HepG2 (cell line): Measurements from ENCODE around the gene PDE3A. TPM values are rescaled to one million over a fixed set of nuclear protein-coding genes. Genes with fewer than 3 reads are reported as not detected.
A peak's percentile ranks its signal among the peaks of the same experiment; 100 is the strongest.

ENCODE experiments used
- ATAC-seq: fragments of 200-7000 bp; cut with Tn5 transposase; 3 replicates; pipeline ENCODE4 v1.9.1; 2020; ENCODE audit warnings: mild to moderate bottlenecking, moderate library complexity
- BruUV-seq: library from RNA; stranded (reverse); fragments of 400-500 nt; replicated peaks from 2 replicates; lab custom pipeline; 2021; lab: Mats Ljungman, UMichigan
- CTCF ChIA-PET: fragments of 300-600 bp; formaldehyde crosslinking; extraction: SDS; loops from one replicate; lab custom pipeline; 2021; ENCODE audit warnings: low total read pairs, inconsistent platforms, low intra/inter-chr PET ratio; lab: Yijun Ruan, JAX
- POLR2A ChIA-PET: fragments of 350-600 bp; sonication (Branson Sonifier 250); formaldehyde crosslinking; loops from one replicate; lab custom pipeline; 2020; ENCODE audit warnings: antibody characterized with exemption, inconsistent platforms; lab: Yijun Ruan, JAX
- DNase-seq: peaks from one replicate; pipeline ENCODE4 v3.0.0-alpha.2; 2015; ENCODE audit warnings: low spot score
- FAIRE-seq: peaks from 3 replicates; lab custom pipeline; 2011; peaks lifted over from hg19 to GRCh38; lab: Jason Lieb, UNC
- H2AFZ ChIP-seq: one replicate; pipeline ENCODE4 v1.6.1; 2011; ENCODE audit warnings: low read length, inconsistent platforms
- H3K27ac ChIP-seq: fragments of 300-600 bp; 3 replicates; pipeline ENCODE4 v1.8.0; 2011; ENCODE audit warnings: mixed run types, mild to moderate bottlenecking, mixed read lengths, low read length, inconsistent platforms; ENCODE audit not compliant: insufficient read depth; ENCODE audit errors: extremely low read length
- H3K27me3 ChIP-seq, 2 experiments: fragments of 200-600 bp in 1 of 2; 2 replicates in 1 of 2; 3 replicates in 1 of 2; pipeline versions ENCODE4 v1.6.0 to v1.8.0; 2011; ENCODE audit warnings: low read length in 2 of 2, mild to moderate bottlenecking in 2 of 2, moderate library complexity in 2 of 2, inconsistent platforms in 1 of 2; ENCODE audit not compliant: insufficient read depth in 2 of 2, control insufficient read depth in 1 of 2
- H3K36me3 ChIP-seq, 2 experiments: fragments of 200-600 bp in 1 of 2; replicated peaks in 1 of 2; 2 replicates in 1 of 2; 3 replicates in 1 of 2; pipeline versions ENCODE4 v1.5.1 to v1.8.0; 2011; ENCODE audit warnings: low read length in 2 of 2, inconsistent platforms in 1 of 2; ENCODE audit not compliant: insufficient read depth in 2 of 2, control insufficient read depth in 1 of 2
- H3K4me1 ChIP-seq: 2 replicates; pipeline ENCODE4 v1.5.1; 2012; ENCODE audit warnings: low read length, inconsistent platforms; ENCODE audit not compliant: insufficient read depth
- H3K4me2 ChIP-seq: 2 replicates; pipeline ENCODE4 v1.6.0; 2011; ENCODE audit warnings: low read depth, low read length, inconsistent platforms
- H3K4me3 ChIP-seq, 3 experiments: fragments of 200-600 bp in 1 of 3; sonication (generic), shearing (Covaris generic) in 1 of 3; replicated peaks in 1 of 3; 2 replicates each; pipeline ENCODE4 v1.5.1; 2011 to 2016; ENCODE audit warnings: low read length in 3 of 3, inconsistent platforms in 2 of 3, low read depth in 2 of 3, mild to moderate bottlenecking in 2 of 3, control low read depth in 1 of 3, mixed read lengths in 1 of 3; ENCODE audit not compliant: insufficient read depth in 1 of 3
- H3K79me2 ChIP-seq: one replicate; pipeline ENCODE4 v1.6.1; 2011; ENCODE audit warnings: low read length, inconsistent platforms; ENCODE audit not compliant: insufficient read depth
- H3K9ac ChIP-seq: 2 replicates; pipeline ENCODE4 v1.6.0; 2011; ENCODE audit warnings: mild to moderate bottlenecking, low read depth, low read length, inconsistent platforms; ENCODE audit not compliant: insufficient read depth
- H3K9me3 ChIP-seq: 2 replicates; pipeline ENCODE4 v1.5.1; 2012; ENCODE audit warnings: mild to moderate bottlenecking, low read length
- H4K20me1 ChIP-seq: 2 replicates; pipeline ENCODE4 v1.6.0; 2011; ENCODE audit warnings: inconsistent platforms, mild to moderate bottlenecking, low read length, moderate library complexity; ENCODE audit not compliant: insufficient read depth
- ATF1 ChIP-seq: IDR thresholded peaks from 2 replicates; pipeline ENCODE4 v1.6.1; 2016; ENCODE audit warnings: mild to moderate bottlenecking, control low read depth
- ELF1 ChIP-seq: sonication (generic); formaldehyde crosslinking; IDR thresholded peaks from 2 replicates; pipeline ENCODE4 v1.4.0; 2020; ENCODE audit warnings: missing genetic modification reagents
- IRF2 ChIP-seq: IDR thresholded peaks from 2 replicates; pipeline ENCODE4 v1.6.1; 2018; ENCODE audit warnings: missing genetic modification reagents, missing compliant biosample characterization
- MAFF ChIP-seq: IDR thresholded peaks from 2 replicates; pipeline ENCODE4 v1.6.1; 2011; ENCODE audit warnings: low read depth, low read length, improper control_type of control experiment
- MAFG ChIP-seq: sonication (generic); formaldehyde crosslinking; IDR thresholded peaks from 2 replicates; pipeline ENCODE4 v1.5.1; 2020; ENCODE audit warnings: mild to moderate bottlenecking, missing genetic modification reagents
- MAFK ChIP-seq, 2 experiments: IDR thresholded peaks in 1 of 2; conservative IDR thresholded peaks in 1 of 2; 2 replicates each; pipeline ENCODE4 v1.6.1; 2011; ENCODE audit warnings: improper control_type of control experiment in 2 of 2, low read length in 2 of 2
- NFATC3 ChIP-seq: sonication (generic); formaldehyde crosslinking; IDR thresholded peaks from 2 replicates; pipeline ENCODE4 v1.5.1; 2020; ENCODE audit warnings: mild to moderate bottlenecking, missing genetic modification reagents
- NFE2 ChIP-seq: sonication (generic); formaldehyde crosslinking; IDR thresholded peaks from 2 replicates; pipeline ENCODE4 v1.4.0; 2020; ENCODE audit warnings: missing genetic modification reagents
- NFKB2 ChIP-seq: sonication (generic); formaldehyde crosslinking; IDR thresholded peaks from 2 replicates; pipeline ENCODE4 v1.4.0; 2020; ENCODE audit warnings: missing genetic modification reagents, borderline replicate concordance
- PRMT3 ChIP-seq: sonication (generic); formaldehyde crosslinking; IDR thresholded peaks from 2 replicates; pipeline ENCODE4 v1.8.1; 2022; ENCODE audit warnings: low read depth, mild to moderate bottlenecking, moderate library complexity, missing genetic modification reagents, borderline replicate concordance
- PTBP1 ChIP-seq: fragments of 200-400 bp; formaldehyde crosslinking; IDR thresholded peaks from 2 replicates; pipeline ENCODE4 v1.6.1; 2018; ENCODE audit warnings: low read length, low read depth; ENCODE audit not compliant: poor library complexity, severe bottlenecking
- YEATS4 ChIP-seq: sonication (generic); formaldehyde crosslinking; IDR thresholded peaks from 2 replicates; pipeline ENCODE4 v1.4.0; 2020; ENCODE audit warnings: missing genetic modification reagents, borderline replicate concordance
- ZNF496 ChIP-seq: sonication (generic); formaldehyde crosslinking; IDR thresholded peaks from 2 replicates; pipeline ENCODE4 v1.8.1; 2023; ENCODE audit warnings: mild to moderate bottlenecking, moderate library complexity, missing genetic modification reagents; ENCODE audit not compliant: insufficient replicate concordance
- ZNF543 ChIP-seq: sonication (generic); formaldehyde crosslinking; IDR thresholded peaks from 2 replicates; pipeline ENCODE4 v1.4.0; 2020; ENCODE audit warnings: mild to moderate bottlenecking, missing genetic modification reagents
- ZNF777 ChIP-seq: sonication (generic); formaldehyde crosslinking; IDR thresholded peaks from 2 replicates; pipeline ENCODE4 v1.4.0; 2020; ENCODE audit warnings: missing genetic modification reagents
- WGBS: methylation state at CpG from one replicate; pipeline ENCODE4 v1.1.6; 2017; ENCODE audit warnings: low lambda C conversion rate; 5-methylcytosine and 5-hydroxymethylcytosine counted together
- in situ Hi-C: cut with HindIII; loops from 2 replicates; pipeline ENCODE4 v1.10.0; 2017; ENCODE audit warnings: low pct_unique_long_range_greater_than_20kb; ENCODE audit not compliant: extremely low pct_ligation_motif_present
- intact Hi-C: fragments of 100-400 bp; cut with micrococcal nuclease; formaldehyde crosslinking; loops from one replicate; pipeline ENCODE4 v1.10.0; 2022; ENCODE audit not compliant: unreplicated experiment
- polyA plus RNA-seq, 8 experiments: library from polyadenylated mRNA; depleted of rRNA in 3 of 8; stranded (reverse) in 7 of 8; unstranded in 1 of 8; fragments of >200 nt; fragmentation: Illumina TruSeq in 4 of 8; extraction: Trizol in 4 of 8; gene quantifications; 2 replicates each; pipeline versions ENCODE4 v1.2.1 to v1.2.3, GENCODE V29; 2011 to 2016; ENCODE audit warnings: low read depth in 4 of 8, missing spikeins in 1 of 8, mixed read lengths in 1 of 8; ENCODE audit not compliant: insufficient read depth in 1 of 8
- total RNA-seq, 5 experiments: library from RNA; depleted of rRNA; stranded (reverse); fragments of >200 nt; fragmentation: Illumina TruSeq; extraction: Trizol; gene quantifications; 2 replicates each; pipeline ENCODE4 v1.2.3, GENCODE V29; 2016; ENCODE audit warnings: low read depth in 1 of 5
- TF ChIP-seq, protein P1 (sequence below): sonication (generic); formaldehyde crosslinking; IDR thresholded peaks from 2 replicates; pipeline ENCODE4 v1.5.1; 2020; ENCODE audit warnings: missing genetic modification reagents, mild to moderate bottlenecking, borderline replicate concordance
- TF ChIP-seq, protein P2 (sequence below): IDR thresholded peaks from 2 replicates; pipeline ENCODE4 v1.6.1; 2018; ENCODE audit warnings: missing genetic modification reagents, mild to moderate bottlenecking, missing compliant biosample characterization
- TF ChIP-seq, protein P3 (sequence below): sonication (generic); formaldehyde crosslinking; conservative IDR thresholded peaks from 2 replicates; pipeline ENCODE4 v1.4.0; 2020; ENCODE audit warnings: missing genetic modification reagents

PDE3A gene
- total and polyA plus RNA-seq, 2 of the 13 experiments (the other 11 are each of a cell fraction or from before 2014, with no cell fraction given) = 0.77 to 1.5 TPM

DNA sequence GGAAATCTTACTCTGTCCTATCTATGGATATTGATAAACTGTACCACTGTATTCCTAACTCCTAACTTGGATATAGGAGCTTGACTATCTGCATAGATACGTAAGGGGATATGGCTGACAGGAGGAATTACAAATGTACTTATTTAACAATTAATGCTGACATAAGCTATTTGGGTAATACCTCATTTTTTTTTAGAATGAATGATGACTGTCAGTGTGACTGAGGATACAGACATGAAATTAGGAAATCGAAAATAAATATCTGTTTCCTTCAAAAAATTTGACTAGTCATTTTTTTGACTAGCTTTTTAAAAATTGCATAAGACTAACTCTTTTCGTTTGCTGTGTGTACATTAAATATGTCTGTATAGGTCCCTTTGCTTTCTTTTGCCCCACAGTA lies 74.9 kb downstream of the PDE3A start:
- Histone ChIP-seq H2AFZ (no peak overlapping the region), H4K20me1 (no peaks in the 10 kb centered on the region), H3K27me3 (no peaks in the 10 kb centered on the region), H3K27ac (no peak overlapping the region), H3K9me3 (no peaks in the 10 kb centered on the region), H3K79me2 (no peaks in the 10 kb centered on the region), H3K4me1 (no peaks in the 10 kb centered on the region), H3K9ac (no peak overlapping the region), H3K4me3 (no peak overlapping the region), H3K36me3 (no peaks in the 10 kb centered on the region), H3K4me2 (no peak overlapping the region)
- POLR2A ChIA-PET = no interaction called here
- FAIRE-seq = no peak
- ATAC-seq = no peak
- BruUV-seq = no TSS peak
- TF ChIP-seq ZNF496 = no peak
- peak; percentile 96 for TF ChIP-seq MAFF
- peak; percentile 95 to 98 for TF ChIP-seq MAFK (conservative IDR thresholded peaks at IDR 0.05 in 1 of 2, IDR thresholded peaks at IDR 0.05 in 1 of 2; ENCODE audit: low read length in 2 of 2)
- WGBS = 3% methylated on average over 3 of the region's 3 CpGs
- no peak for DNase-seq
- in situ Hi-C loops = no loop called here
- intact Hi-C loops = no loop called here
- CTCF ChIA-PET = no interaction called here

DNA sequence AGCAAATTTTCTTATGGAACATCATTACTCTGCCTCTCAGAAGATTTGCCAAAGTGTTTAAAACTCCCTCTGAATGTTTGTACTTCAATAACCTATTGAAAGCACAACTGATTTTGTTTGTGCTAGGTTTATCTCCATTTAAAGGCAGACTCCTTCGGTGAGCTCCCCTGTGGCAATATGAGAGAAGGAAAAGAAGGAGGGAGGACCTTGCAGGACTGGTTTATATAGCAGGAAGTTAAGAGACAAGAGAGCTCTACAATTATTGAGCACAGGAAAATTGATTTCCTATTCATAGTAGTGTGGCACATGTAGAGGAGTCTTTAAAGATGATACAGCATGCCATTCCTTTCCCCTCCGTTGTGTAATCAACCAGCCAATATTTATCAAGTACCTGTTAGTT lies 75.5 kb downstream of the PDE3A start:
- in situ Hi-C loops (no loop called here), intact Hi-C loops (no loop called here)
- Histone ChIP-seq H3K27ac (no peak overlapping the region), H3K4me2 (no peak overlapping the region), H3K36me3 (no peaks in the 10 kb centered on the region), H2AFZ (no peak overlapping the region), H3K79me2 (no peaks in the 10 kb centered on the region), H3K9ac (no peak overlapping the region), H3K27me3 (no peaks in the 10 kb centered on the region), H3K4me1 (no peaks in the 10 kb centered on the region), H3K9me3 (no peaks in the 10 kb centered on the region), H3K4me3 (no peak overlapping the region), H4K20me1 (no peaks in the 10 kb centered on the region)
- CTCF ChIA-PET = no interaction called here
- no peak for ATAC-seq
- FAIRE-seq = no peak
- WGBS = 20% methylated on average over 2 of the region's 2 CpGs
- DNase-seq = no peak
- POLR2A ChIA-PET = no interaction called here
- no TSS peak for BruUV-seq
- no peak for TF ChIP-seq NFKB2
- no peak for TF ChIP-seq PTBP1
- TF ChIP-seq ZNF543 = no peak
- no peak for TF ChIP-seq ELF1 (CRISPR knock-in tag)
- TF ChIP-seq NFE2 (CRISPR knock-in tag) = no peak
- no peak for TF ChIP-seq PRMT3 (CRISPR knock-in tag)
- no peak for TF ChIP-seq YEATS4 (CRISPR knock-in tag)
- TF ChIP-seq, protein P1, sequence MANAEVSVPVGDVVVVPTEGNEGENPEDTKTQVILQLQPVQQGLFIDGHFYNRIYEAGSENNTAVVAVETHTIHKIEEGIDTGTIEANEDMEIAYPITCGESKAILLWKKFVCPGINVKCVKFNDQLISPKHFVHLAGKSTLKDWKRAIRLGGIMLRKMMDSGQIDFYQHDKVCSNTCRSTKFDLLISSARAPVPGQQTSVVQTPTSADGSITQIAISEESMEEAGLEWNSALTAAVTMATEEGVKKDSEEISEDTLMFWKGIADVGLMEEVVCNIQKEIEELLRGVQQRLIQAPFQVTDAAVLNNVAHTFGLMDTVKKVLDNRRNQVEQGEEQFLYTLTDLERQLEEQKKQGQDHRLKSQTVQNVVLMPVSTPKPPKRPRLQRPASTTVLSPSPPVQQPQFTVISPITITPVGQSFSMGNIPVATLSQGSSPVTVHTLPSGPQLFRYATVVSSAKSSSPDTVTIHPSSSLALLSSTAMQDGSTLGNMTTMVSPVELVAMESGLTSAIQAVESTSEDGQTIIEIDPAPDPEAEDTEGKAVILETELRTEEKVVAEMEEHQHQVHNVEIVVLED = no peak
- no peak for TF ChIP-seq MAFG
- TF ChIP-seq, protein P2, sequence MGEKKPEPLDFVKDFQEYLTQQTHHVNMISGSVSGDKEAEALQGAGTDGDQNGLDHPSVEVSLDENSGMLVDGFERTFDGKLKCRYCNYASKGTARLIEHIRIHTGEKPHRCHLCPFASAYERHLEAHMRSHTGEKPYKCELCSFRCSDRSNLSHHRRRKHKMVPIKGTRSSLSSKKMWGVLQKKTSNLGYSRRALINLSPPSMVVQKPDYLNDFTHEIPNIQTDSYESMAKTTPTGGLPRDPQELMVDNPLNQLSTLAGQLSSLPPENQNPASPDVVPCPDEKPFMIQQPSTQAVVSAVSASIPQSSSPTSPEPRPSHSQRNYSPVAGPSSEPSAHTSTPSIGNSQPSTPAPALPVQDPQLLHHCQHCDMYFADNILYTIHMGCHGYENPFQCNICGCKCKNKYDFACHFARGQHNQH = no peak
- no peak for TF ChIP-seq ATF1 (CRISPR knock-in tag)
- no peak for TF ChIP-seq NFATC3 (CRISPR knock-in tag)
- no peak for TF ChIP-seq ZNF777 (CRISPR knock-in tag)
- no peak for TF ChIP-seq IRF2
- TF ChIP-seq, protein P3, sequence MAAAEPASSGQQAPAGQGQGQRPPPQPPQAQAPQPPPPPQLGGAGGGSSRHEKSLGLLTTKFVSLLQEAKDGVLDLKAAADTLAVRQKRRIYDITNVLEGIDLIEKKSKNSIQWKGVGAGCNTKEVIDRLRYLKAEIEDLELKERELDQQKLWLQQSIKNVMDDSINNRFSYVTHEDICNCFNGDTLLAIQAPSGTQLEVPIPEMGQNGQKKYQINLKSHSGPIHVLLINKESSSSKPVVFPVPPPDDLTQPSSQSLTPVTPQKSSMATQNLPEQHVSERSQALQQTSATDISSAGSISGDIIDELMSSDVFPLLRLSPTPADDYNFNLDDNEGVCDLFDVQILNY (CRISPR knock-in tag) = no peak
